HG03565 (cell line): ENCODE results near the gene ANKRD35.
"Not testable (repeated sequence)": the region's sequence is repeated elsewhere in the genome, so short reads cannot be mapped to it uniquely, and the experiment has no call there.

Experiments used
- ATAC-seq: cut with Tn5 transposase; IDR thresholded peaks from one replicate; pipeline ENCODE4 v1.9.1; 2021; ENCODE audit warnings: mild to moderate bottlenecking, moderate library complexity; ENCODE audit not compliant: unreplicated experiment

The ANKRD35 gene, protein sequence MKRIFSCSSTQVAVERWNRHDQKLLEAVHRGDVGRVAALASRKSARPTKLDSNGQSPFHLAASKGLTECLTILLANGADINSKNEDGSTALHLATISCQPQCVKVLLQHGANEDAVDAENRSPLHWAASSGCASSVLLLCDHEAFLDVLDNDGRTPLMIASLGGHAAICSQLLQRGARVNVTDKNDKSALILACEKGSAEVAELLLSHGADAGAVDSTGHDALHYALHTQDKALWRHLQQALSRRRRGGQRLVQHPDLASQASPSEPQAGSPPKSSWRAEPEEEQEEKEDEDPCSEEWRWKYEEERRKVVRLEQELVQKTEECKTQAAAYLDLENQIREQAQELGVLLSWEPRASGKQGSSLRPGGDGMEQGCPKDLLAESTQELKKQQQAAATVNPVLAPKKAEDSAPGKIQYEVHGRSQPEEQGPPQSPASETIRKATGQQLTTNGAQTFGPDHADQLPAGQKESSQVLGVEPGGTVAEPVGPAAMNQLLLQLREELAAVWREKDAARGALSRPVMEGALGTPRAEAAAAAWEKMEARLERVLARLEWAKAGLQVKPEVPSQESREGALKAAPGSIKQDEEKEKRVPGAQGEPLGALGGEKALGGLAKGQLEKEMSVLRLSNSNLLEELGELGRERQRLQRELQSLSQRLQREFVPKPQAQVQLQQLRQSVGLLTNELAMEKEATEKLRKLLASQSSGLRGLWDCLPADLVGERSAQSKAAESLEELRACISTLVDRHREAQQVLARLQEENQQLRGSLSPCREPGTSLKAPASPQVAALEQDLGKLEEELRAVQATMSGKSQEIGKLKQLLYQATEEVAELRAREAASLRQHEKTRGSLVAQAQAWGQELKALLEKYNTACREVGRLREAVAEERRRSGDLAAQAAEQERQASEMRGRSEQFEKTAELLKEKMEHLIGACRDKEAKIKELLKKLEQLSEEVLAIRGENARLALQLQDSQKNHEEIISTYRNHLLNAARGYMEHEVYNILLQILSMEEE

DNA sequence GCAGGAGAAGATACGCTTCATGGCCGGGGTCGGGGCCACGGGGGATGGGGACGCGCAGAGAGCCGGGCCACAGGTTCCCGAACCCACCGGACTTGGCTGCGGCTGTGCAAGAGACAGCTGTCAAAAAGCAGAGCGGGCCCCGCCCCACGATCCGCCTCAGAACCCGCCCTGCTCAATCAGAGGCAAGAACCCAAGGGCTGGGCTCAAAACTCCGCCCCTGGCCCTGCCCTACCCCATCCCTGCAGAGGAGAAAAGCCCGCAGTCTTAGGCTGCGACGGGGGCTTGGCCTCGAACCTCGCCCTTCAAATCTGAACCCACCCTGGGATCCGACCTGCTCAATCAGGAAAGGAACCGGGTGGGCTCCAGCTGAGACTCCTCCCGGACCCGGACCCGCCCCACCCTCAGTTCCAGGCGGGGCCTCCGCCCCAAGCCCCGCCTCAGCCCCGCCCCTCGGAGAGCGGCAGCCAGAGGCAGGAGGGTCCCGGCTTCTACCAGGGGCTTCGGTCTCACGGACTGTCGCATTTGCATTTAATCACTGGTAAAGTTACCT lies at the start of gene ANKRD35:
TSS of gene ANKRD35 (minus strand) at position 129 of the 550 bp plus-strand sequence. CDS start at position 21, 108 bp downstream.
- ATAC-seq: peak; percentile 93

DNA sequence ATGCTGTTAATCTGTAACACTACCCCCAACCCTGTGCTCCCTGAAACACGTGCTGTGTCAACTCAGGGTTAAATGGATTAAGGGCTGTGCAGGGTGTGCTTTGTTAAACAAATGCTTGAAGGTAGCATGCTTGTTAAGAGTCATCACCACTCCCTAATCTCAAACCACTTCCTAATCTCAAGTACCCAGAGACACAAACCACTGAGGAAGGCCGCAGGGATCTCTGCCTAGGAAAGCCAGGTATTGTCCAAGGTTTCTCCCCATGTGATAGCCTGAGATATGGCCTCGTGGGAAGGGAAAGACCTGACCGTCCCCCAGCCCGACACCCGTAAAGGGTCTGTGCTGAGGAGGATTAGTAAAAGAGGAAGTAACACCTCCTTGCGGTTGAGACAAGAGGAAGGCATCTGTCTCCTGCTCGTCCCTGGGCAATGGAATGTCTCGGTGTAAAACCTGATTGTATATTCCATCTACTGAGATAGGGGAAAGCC lies 46.9 kb upstream of the ANKRD35 start:
- ATAC-seq: not testable (repeated sequence)

DNA sequence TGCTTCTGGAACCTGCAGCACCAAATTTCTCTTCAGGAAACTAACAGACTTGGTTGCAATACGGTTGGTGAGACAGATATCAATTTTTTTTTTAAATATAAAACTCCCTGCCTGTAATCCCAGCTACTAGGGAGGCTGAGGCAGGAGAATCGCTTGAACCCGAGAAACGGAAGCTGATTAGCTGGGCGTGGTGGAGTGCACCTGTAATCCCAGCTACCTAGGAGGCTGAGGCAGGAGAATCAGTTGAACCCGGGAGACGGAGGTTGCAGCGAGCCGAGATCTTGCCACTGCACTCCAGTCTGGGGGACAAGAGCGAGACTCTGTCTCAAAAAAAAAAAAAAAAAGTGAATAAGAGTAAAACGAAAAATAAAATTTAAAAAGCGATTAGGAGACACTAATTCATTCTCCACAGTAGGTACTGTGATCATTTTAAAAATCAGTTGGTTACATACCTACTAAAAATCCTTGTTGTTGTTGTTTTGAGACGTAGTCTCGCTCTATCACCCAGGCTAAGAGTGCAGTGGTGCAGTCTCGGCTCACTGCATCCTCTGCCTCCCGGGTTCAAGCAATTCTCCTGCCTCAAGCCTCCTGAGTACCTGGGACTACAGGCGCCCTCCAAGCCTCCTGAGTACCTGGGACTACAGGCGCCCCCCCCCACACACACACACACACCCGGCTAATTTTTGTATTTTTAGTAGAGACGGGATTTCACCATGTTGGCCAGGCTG lies 42.4 kb upstream of the ANKRD35 start:
- ATAC-seq: no peak

GRCh38 chr1:145927063-145927886 lies 41.6 kb upstream of the ANKRD35 start, which contains the start of gene RBM8A:
Gene RBM8A, minus strand, starts transcription at chr1:145927484. Its CDS starts 58 bp downstream, at chr1:145927426.
- peak; percentile 87 for ATAC-seq

- ATAC-seq: peak; percentile 1
These were observed 41.0 kb upstream of the ANKRD35 start for GRCh38 chr1:145926686-145927062.

GRCh38 chr1:145922266-145922665 lies 36.6 kb upstream of the ANKRD35 start:
- ATAC-seq: no peak

DNA sequence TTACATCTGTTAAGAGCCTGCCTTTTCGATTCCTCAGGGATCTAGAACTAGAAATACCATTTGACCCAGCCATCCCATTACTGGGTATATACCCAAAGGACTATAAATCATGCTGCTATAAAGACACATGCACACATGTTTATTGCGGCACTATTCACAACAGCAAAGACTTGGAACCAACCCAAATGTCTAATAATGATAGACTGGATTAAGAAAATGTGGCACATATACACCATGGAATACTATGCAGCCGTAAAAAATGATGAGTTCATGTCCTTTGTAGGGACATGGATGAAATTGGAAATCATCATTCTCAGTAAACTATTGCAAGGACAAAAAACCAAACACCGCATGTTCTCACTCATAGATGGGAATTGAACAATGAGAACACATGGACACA lies 34.6 kb upstream of the ANKRD35 start:
- ATAC-seq: not testable (repeated sequence)

- ATAC-seq: no peak
These were observed 33.6 kb upstream of the ANKRD35 start for GRCh38 chr1:145918992-145919939.

GRCh38 chr1:145918144-145918991 lies 32.7 kb upstream of the ANKRD35 start, which contains the start of gene PEX11B:
Gene PEX11B, minus strand, starts transcription at chr1:145918717. Its CDS starts 29 bp downstream, at chr1:145918688.
- peak; percentile 60 for ATAC-seq

DNA sequence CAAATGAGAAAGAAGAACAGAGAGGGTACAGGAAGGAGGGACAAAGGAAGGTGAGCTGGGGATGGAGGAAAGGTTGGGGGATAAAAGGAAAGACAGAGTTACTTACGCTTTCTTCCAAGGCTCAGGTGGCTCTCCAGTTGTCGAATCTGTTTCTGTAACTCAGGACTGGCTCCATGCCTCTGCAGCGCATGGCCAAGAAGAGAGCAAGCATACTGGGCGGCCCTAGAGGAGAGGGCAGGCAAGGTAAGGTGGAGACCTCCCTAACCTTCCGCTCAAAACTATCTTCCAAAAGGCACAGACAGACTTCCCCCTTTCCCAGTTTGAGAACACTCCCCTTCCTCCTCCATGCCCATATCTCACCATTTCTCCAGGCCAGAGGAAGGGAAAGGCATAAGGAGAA lies 31.9 kb upstream of the ANKRD35 start:
- no peak for ATAC-seq

DNA sequence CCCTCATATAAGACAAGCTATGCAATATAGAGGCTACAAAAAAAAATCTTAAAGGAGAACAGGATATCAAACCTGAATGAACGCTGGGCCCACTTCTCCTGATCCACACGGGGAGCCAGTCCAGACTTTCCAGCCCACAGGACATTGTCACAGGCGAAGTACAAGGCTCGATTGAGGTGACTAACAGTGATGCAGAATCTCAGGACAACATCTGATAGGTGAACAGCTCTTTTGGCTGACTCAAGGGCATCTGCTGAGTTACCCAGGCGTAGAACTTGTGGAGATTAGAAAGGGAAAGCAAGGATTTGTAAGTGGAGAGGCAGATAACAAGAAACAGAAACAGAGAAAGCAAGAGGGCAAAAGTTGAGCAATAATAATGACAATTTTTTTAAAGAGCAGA lies 31.1 kb upstream of the ANKRD35 start:
- no peak for ATAC-seq

GRCh38 chr1:145912128-145912641 lies 26.5 kb upstream of the ANKRD35 start:
- no peak for ATAC-seq

DNA sequence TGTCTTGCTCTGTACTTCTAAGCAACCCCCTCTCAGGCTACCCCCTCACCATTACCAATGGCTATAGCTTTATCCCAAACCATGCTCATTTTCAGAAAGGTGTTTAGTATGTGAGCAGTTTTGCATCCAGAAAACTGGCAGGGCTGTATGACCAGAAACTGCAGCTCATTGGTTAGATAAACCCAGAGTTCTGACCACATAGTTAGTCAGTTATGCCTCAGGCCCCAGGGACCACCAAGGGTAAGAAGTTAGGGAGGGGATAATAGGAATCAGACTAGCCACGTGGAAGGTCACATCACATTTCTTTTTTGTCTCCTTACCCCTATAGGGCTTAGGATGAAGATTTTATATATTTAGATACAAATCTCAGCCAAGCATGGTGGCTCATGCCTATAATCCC lies 23.0 kb upstream of the ANKRD35 start:
- ATAC-seq: no peak

- ATAC-seq: no peak
These were observed 21.5 kb upstream of the ANKRD35 start for GRCh38 chr1:145906954-145907753.

DNA sequence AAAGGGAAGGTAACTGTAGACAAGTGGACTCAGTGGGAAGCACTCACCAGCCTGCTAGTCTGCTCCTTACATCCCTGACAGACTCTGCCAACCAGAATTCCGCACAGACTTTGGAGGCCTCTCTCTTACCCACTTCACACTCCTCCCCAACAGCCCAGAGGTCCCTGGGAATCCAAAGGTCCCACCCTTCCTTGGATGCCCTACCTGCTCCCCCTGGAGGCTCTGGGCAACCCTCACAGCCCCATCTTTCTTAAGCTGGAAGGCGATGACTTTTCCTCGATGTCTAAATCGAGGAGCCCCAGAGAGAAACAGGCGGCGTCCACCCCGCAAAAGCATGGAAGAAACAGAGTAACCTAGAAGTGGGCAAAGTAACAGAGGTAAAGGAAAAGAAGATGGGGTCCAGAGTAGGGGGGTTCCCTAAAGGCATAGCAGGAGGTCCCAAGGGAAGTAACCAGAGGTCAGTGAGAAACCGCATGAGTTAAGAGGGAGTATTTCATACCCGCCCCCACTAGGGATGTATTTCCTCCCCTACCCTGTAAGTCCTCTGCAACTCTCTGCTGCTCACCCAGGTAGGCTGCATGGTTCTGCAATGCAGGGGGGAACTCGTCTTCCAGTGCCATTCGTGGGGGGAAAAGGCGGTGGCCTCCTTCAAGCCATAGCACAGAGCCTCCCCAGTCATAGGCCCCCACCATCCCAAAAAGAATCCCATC lies 15.8 kb upstream of the ANKRD35 start:
- ATAC-seq: no peak

- no peak for ATAC-seq
These were observed 13.1 kb upstream of the ANKRD35 start for GRCh38 chr1:145898756-145899155.
